Nephron (organoid): ENCODE results near the gene HAUS3.

Experiments used
- H3K27ac Mint-ChIP-seq, 3 experiments: 2 replicates each; pipeline ENCODE4 v1.8.0; 2020; ENCODE audit warnings: mixed read lengths in 3 of 3, mild to moderate bottlenecking in 2 of 3, moderate library complexity in 1 of 3
- H3K27me3 Mint-ChIP-seq: 2 replicates; pipeline ENCODE4 v1.8.0; 2021; ENCODE audit warnings: low read depth, mild to moderate bottlenecking, moderate library complexity, mixed read lengths
- H3K36me3 Mint-ChIP-seq: 2 replicates; pipeline ENCODE4 v1.8.0; 2020; ENCODE audit warnings: low read depth, mixed read lengths
- H3K4me1 Mint-ChIP-seq: 2 replicates; pipeline ENCODE4 v1.8.0; 2020; ENCODE audit warnings: mixed read lengths
- H3K4me3 Mint-ChIP-seq, 3 experiments: 2 replicates each; pipeline ENCODE4 v1.8.0; 2020; ENCODE audit warnings: mild to moderate bottlenecking in 3 of 3, mixed read lengths in 3 of 3, moderate library complexity in 2 of 3
- H3K9me3 Mint-ChIP-seq: 2 replicates; pipeline ENCODE4 v1.8.0; 2020; ENCODE audit warnings: mixed read lengths
- TF ChIP-seq, protein P1 (sequence below), 3 experiments: fragments of 200-600 bp; sonication (generic); IDR thresholded peaks; one replicate each; pipeline ENCODE4 v1.5.0; 2021; ENCODE audit warnings: antibody characterized with exemption in 3 of 3; ENCODE audit not compliant: unreplicated experiment in 3 of 3

Gene HAUS3

DNA sequence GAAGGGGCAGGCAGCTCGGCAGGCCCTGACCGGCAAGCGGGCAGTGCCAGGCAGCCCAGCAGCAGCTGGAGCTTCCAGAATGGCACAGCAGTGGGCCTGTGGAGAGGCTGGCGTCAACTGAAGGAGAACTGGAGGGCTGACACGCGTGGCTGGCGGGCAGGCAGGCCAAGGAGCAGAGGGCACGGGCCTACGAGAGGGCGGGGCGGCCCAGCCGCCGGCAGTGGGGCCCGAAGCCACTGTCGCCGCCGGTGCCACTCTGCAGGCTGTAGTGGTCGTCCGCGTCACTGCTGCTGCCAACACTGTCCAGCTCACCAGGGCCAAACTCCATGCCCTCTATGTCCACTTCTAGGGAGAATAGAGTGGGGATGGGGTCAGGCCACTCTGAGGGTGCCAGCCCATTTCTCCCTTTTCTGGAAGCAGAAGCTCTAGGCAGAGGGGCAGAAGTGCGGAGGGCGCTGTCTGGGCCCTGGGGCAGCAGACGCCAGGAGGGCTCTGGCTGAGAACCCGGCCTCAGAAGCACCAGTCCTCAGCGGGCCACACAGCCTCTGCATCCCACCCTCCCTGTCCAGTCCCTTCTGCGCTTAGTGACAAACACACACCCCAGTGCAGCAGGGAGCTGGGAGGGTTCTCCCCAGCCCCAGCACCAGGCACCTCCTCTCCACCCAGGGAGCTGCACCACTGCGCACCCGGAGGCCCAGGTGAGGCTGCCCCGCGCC lies 8.6 kb upstream of the HAUS3 start:
- peaks cover 14% of the 10 kb centered on the region for H3K4me1 Mint-ChIP-seq
- no peak overlapping the region for H3K4me3 Mint-ChIP-seq
- no peak overlapping the region for H3K27ac Mint-ChIP-seq
- peaks cover 15% of the 10 kb centered on the region for H3K36me3 Mint-ChIP-seq
- no peaks in the 10 kb centered on the region for H3K27me3 Mint-ChIP-seq
- H3K9me3 Mint-ChIP-seq: no peaks in the 10 kb centered on the region
- TF ChIP-seq, protein P1, sequence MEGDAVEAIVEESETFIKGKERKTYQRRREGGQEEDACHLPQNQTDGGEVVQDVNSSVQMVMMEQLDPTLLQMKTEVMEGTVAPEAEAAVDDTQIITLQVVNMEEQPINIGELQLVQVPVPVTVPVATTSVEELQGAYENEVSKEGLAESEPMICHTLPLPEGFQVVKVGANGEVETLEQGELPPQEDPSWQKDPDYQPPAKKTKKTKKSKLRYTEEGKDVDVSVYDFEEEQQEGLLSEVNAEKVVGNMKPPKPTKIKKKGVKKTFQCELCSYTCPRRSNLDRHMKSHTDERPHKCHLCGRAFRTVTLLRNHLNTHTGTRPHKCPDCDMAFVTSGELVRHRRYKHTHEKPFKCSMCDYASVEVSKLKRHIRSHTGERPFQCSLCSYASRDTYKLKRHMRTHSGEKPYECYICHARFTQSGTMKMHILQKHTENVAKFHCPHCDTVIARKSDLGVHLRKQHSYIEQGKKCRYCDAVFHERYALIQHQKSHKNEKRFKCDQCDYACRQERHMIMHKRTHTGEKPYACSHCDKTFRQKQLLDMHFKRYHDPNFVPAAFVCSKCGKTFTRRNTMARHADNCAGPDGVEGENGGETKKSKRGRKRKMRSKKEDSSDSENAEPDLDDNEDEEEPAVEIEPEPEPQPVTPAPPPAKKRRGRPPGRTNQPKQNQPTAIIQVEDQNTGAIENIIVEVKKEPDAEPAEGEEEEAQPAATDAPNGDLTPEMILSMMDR (IDR thresholded peaks at IDR 0.05; ENCODE audit: unreplicated experiment in 3 of 3): no peak

DNA sequence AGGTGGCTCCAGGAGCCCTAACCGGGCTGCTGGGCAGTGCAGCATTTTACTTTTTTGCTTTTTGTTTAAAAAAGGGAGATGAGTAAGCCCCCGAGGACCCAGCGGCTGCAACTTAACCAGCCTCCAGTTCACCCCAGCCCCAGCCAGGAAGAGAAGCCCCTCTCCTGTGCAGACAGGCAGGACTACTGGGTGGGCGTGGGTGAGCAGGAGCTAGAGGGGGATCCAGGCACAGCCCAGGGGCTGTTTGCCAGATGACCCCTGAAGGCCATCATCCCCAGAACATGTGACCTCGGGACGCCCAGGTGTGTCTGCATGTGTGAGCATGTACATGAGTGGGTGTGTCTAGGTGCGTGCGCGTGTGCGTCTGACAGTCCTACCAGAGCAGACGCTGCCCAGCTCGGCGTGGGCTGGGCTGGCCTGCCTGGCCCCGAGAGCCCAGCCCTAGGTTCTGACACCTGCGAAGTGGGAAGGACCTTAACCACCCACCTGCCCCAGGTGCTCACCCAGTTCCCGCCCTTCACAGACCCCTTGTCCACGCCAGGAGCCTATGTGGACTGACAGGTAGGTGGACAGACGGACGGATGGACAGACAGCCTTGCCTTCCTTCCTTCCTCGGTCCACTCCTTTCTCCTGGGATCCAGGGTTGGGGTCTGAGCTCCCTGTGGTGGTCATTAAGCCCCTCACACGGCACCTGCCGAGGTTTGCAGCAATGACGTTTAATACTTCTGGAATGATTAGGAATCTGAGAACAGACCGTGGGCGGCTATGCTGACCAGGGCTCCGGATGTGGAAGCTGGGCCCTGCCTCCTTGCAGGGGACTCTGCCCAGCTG lies 7.8 kb upstream of the HAUS3 start:
- Mint-ChIP-seq H3K27me3 (no peaks in the 10 kb centered on the region), H3K4me3 (no peak overlapping the region), H3K4me1 (peaks cover 18% of the 10 kb centered on the region), H3K9me3 (no peaks in the 10 kb centered on the region), H3K27ac (no peak overlapping the region), H3K36me3 (peaks cover 11% of the 10 kb centered on the region)
- TF ChIP-seq, protein P1 (IDR thresholded peaks at IDR 0.05; ENCODE audit: unreplicated experiment in 3 of 3): no peak

DNA sequence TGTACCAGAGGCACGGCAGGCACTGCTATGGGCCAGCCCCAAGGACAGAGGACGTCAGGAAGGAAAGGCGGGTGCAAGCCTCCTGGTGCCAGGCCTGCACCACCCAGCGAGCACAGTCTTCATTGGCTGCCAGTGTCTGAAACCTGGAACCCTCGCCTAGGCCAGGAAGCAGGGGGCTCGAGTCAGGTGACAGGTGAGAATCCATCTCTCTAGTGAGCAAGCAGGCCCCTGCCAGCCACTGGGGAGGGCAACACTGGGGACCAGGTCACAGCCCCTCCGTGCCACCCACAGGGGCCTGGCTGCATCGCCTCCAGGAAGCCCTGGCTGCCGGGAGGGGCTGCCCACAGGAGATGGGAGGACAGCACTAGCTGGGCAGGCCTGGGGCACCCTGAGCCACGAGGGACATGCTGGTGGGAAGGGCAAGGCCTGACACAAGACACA lies 6.9 kb upstream of the HAUS3 start:
- Mint-ChIP-seq H3K9me3 (no peaks in the 10 kb centered on the region), H3K27me3 (no peaks in the 10 kb centered on the region), H3K4me1 (peaks cover 18% of the 10 kb centered on the region), H3K36me3 (peaks cover 4% of the 10 kb centered on the region), H3K27ac (peak overlapping the region in 1 of 3 experiments; percentile 63), H3K4me3 (no peak overlapping the region)
- TF ChIP-seq, protein P1 (IDR thresholded peaks at IDR 0.05; ENCODE audit: unreplicated experiment in 3 of 3): no peak

DNA sequence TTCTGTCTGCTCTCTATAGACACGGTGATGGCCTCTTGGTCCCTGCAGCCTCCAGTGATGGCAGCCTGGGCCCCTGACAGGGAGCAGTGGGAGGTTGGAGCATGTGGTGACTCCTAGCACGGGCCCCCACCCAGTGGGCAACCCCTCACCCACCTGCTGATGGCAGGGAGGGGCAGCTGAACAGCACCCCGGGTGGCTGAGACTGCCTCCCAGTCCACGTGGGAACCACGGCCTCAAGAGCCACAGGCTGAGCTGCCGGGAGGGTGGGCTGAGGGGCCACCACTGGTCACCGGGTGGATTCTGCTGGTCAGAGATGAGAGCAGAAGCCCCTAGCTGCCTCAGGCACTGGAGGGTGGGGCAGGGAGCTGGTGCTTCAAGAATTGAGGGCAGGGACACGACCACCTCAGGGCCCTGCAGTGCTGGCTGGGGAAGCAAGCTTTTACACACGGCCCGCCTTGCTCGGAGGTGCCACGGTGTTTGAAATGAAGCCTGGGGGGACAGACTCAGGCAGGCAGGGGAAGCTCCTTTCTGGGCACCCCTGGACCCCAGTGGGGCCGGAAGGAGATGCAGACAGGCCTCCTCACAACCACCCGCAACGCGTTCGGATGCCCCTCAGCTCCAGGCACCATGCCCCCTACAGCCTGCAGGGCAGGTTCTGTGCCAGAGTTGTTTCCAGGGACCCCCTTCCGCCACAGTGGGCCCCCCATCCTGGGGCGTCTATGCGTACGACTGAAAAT lies 6.3 kb upstream of the HAUS3 start:
- TF ChIP-seq, protein P1 (IDR thresholded peaks at IDR 0.05; ENCODE audit: unreplicated experiment in 3 of 3): no peak
- no peaks in the 10 kb centered on the region for H3K27me3 Mint-ChIP-seq
- no peaks in the 10 kb centered on the region for H3K9me3 Mint-ChIP-seq
- peaks cover 4% of the 10 kb centered on the region for H3K36me3 Mint-ChIP-seq
- H3K27ac Mint-ChIP-seq: no peak overlapping the region
- peaks cover 25% of the 10 kb centered on the region for H3K4me1 Mint-ChIP-seq
- H3K4me3 Mint-ChIP-seq: no peak overlapping the region

DNA sequence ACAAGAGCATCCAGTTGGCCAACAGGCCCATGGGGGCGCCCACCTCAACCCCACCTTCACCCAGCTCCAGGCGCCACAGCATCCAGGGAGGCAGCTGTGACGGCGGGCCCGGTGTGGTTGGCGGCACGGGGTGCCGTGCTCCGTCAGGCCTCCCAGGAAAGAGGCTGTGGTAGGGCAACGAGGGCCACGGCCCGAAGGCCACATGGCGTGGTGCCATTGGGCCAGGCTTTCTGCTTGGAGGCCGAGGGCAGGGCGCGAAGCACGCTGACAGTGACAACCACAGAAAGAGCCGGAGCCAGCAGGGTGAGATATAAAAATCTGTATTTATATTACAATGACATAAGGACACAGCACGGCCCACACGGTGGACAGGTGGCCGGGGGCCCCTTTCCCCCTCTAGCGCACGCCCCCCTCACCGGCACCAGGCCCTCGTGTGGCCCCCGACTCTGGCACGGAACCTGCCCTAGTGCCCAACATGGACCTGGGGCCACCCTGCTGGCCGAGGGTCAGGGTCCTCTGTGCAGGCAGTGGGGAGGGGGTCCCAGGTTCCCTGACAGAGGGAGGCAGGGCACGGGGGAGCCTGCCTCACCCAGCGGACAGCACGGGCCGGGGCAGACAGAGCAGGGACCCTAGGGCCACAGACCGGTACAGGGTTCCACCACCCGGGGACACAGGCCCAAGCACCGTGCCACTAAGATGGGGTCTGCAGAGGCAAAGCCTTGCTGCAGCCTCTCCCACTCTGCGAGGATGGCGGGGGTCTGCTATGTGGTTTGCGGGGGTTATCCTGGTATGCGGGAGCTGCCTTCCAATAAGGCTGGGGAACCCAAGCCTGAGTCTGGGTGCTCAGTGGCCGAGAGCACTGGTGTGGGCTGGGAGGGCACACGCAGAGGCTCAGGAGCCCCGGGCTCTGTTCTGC lies 5.5 kb upstream of the HAUS3 start:
- Mint-ChIP-seq H3K27ac (no peak overlapping the region), H3K4me1 (peaks cover 25% of the 10 kb centered on the region), H3K27me3 (no peaks in the 10 kb centered on the region), H3K9me3 (no peaks in the 10 kb centered on the region), H3K4me3 (no peak overlapping the region), H3K36me3 (peaks cover 4% of the 10 kb centered on the region)
- TF ChIP-seq, protein P1 (IDR thresholded peaks at IDR 0.05; ENCODE audit: unreplicated experiment in 3 of 3): no peak
